WI38 (cell line): ENCODE results near the gene SLAMF7.

Source experiments
- H3K4me3 ChIP-seq: 2 replicates; pipeline ENCODE4 v1.5.1; 2011; ENCODE audit warnings: low read depth, mild to moderate bottlenecking, control low read depth, low read length
- CTCF ChIP-seq: IDR thresholded peaks from 2 replicates; pipeline ENCODE4 v1.5.1; 2012; ENCODE audit warnings: low read depth, mild to moderate bottlenecking, control low read depth, low read length

Gene SLAMF7

GRCh38 chr1:160734301-160734700 is 4.7 kb upstream of the SLAMF7 start:
- H3K4me3 ChIP-seq, result no peak overlapping the region
- no peak for TF ChIP-seq CTCF

- H3K4me3 ChIP-seq, result no peak overlapping the region
- TF ChIP-seq CTCF, result no peak
Observed at GRCh38 chr1:160738271-160738670, 776 bp upstream of the SLAMF7 start.

GRCh38 chr1:160740133-160740688 is 1.2 kb downstream of the SLAMF7 start:
- no peak for TF ChIP-seq CTCF
- H3K4me3 ChIP-seq, result no peak overlapping the region

- no peak for TF ChIP-seq CTCF
- no peak overlapping the region for H3K4me3 ChIP-seq
Observed at GRCh38 chr1:160741092-160741501, 2.0 kb downstream of the SLAMF7 start.

- no peak for TF ChIP-seq CTCF
- no peak overlapping the region for H3K4me3 ChIP-seq
Observed at GRCh38 chr1:160741612-160742348, 2.7 kb downstream of the SLAMF7 start.

GRCh38 chr1:160742428-160743127 is 3.5 kb downstream of the SLAMF7 start:
- TF ChIP-seq CTCF, result no peak
- H3K4me3 ChIP-seq, result no peak overlapping the region

GRCh38 chr1:160743266-160743665 is 4.2 kb downstream of the SLAMF7 start:
- H3K4me3 ChIP-seq, result no peak overlapping the region
- no peak for TF ChIP-seq CTCF
